Keratinocyte (primary cell): ENCODE results near the gene ZBTB11. TPM values are rescaled to one million over a fixed set of nuclear protein-coding genes. Genes with fewer than 3 reads are reported as not detected.
"Not testable (repeated sequence)": the region's sequence is repeated elsewhere in the genome, so short reads cannot be mapped to it uniquely, and the experiment has no call there.

ENCODE experiments used
- DNase-seq: peaks from one replicate; pipeline ENCODE4 v3.0.0-alpha.2; 2011; ENCODE audit warnings: low read depth, missing footprints, low spot score
- FAIRE-seq: peaks from 2 replicates; lab custom pipeline; 2011; peaks lifted over from hg19 to GRCh38; lab: Jason Lieb, UNC
- H2AFZ ChIP-seq: 2 replicates; pipeline ENCODE4 v1.6.0; 2012; ENCODE audit warnings: low read length, control low read depth, inconsistent platforms; ENCODE audit not compliant: control insufficient read depth
- H3K27ac ChIP-seq: 2 replicates; pipeline ENCODE4 v1.5.1; 2011; ENCODE audit warnings: low read length; ENCODE audit not compliant: control insufficient read depth, insufficient read depth
- H3K27me3 ChIP-seq: 3 replicates; pipeline ENCODE4 v1.6.0; 2011; ENCODE audit warnings: low read length; ENCODE audit not compliant: control insufficient read depth, insufficient read depth; ENCODE audit errors: extremely low read depth
- H3K36me3 ChIP-seq, 2 experiments: 2 replicates in 1 of 2; 3 replicates in 1 of 2; pipeline ENCODE4 v1.5.1; 2011; ENCODE audit warnings: low read length in 2 of 2, mild to moderate bottlenecking in 1 of 2; ENCODE audit not compliant: control insufficient read depth in 2 of 2, insufficient read depth in 2 of 2; ENCODE audit errors: extremely low read depth in 1 of 2
- H3K4me1 ChIP-seq: 3 replicates; pipeline ENCODE4 v1.5.1; 2011; ENCODE audit warnings: low read length; ENCODE audit not compliant: control insufficient read depth, insufficient read depth; ENCODE audit errors: extremely low read depth
- H3K4me2 ChIP-seq: 3 replicates; pipeline ENCODE4 v1.6.0; 2011; ENCODE audit warnings: low read depth, low read length; ENCODE audit not compliant: control insufficient read depth, insufficient read depth; ENCODE audit errors: extremely low read depth
- H3K4me3 ChIP-seq, 3 experiments: fragments of 200-600 bp in 1 of 3; sonication (generic) in 1 of 3; 2 replicates in 2 of 3; 3 replicates in 1 of 3; pipeline ENCODE4 v1.5.1; 2011 to 2016; ENCODE audit warnings: low read length in 3 of 3, mild to moderate bottlenecking in 3 of 3, control low read depth in 2 of 3, inconsistent platforms in 1 of 3, low read depth in 1 of 3, mixed read lengths in 1 of 3, mixed run types in 1 of 3, moderate library complexity in 1 of 3; ENCODE audit not compliant: control insufficient read depth in 2 of 3, insufficient read depth in 2 of 3; ENCODE audit errors: extremely low read depth in 1 of 3
- H3K79me2 ChIP-seq: 2 replicates; pipeline ENCODE4 v1.6.0; 2012; ENCODE audit warnings: low read length; ENCODE audit not compliant: control insufficient read depth, insufficient read depth
- H3K9ac ChIP-seq: 3 replicates; pipeline ENCODE4 v1.6.0; 2011; ENCODE audit warnings: low read length; ENCODE audit not compliant: control insufficient read depth, insufficient read depth; ENCODE audit errors: extremely low read depth
- H3K9me1 ChIP-seq: 3 replicates; pipeline ENCODE4 v1.6.0; 2011; ENCODE audit warnings: low read length; ENCODE audit not compliant: control insufficient read depth, insufficient read depth; ENCODE audit errors: extremely low read depth
- H3K9me3 ChIP-seq: 2 replicates; pipeline ENCODE4 v1.5.1; 2012; ENCODE audit warnings: low read depth, low read length; ENCODE audit not compliant: control insufficient read depth
- H4K20me1 ChIP-seq: 3 replicates; pipeline ENCODE4 v1.6.0; 2011; ENCODE audit warnings: low read length; ENCODE audit not compliant: control insufficient read depth, insufficient read depth; ENCODE audit errors: extremely low read depth
- CTCF ChIP-seq, 3 experiments: IDR thresholded peaks in 1 of 3; conservative IDR thresholded peaks in 1 of 3; optimal IDR thresholded peaks in 1 of 3; 2 replicates in 2 of 3; 3 replicates in 1 of 3; pipeline versions ENCODE3 to v1.5.1; 2011; ENCODE audit warnings: low read length in 3 of 3, mild to moderate bottlenecking in 3 of 3, moderate library complexity in 2 of 3, control low read depth in 1 of 3, inconsistent platforms in 1 of 3; ENCODE audit not compliant: insufficient read depth in 2 of 3; ENCODE audit errors: extremely low read depth in 1 of 3
- EZH2 ChIP-seq: IDR thresholded peaks from one replicate; pipeline ENCODE4 v1.6.1; 2012; ENCODE audit warnings: inconsistent platforms, mild to moderate bottlenecking, low read length, moderate library complexity
- dilution Hi-C: fragments of 300-500 bp; cut with MboI; formaldehyde crosslinking; loops from one replicate; pipeline ENCODE4 v1.7.0; 2020; ENCODE audit warnings: low sequenced_read_pairs; ENCODE audit not compliant: extremely low pct_ligation_motif_present
- polyA plus RNA-seq, 5 experiments: library from polyadenylated mRNA; depleted of rRNA in 3 of 5; stranded (reverse) in 3 of 5; stranded (forward) in 1 of 5; unstranded in 1 of 5; fragments of >200 nt; gene quantifications; 1 replicate in 1 of 5; 2 replicates in 3 of 5; 3 replicates in 1 of 5; pipeline versions ENCODE4 v1.2.1 to v1.2.3, GENCODE V29; 2011 to 2012; ENCODE audit warnings: missing spikeins in 2 of 5, low read depth in 1 of 5, low replicate concordance in 1 of 5

Gene ZBTB11
- polyA plus RNA-seq, 1 donor (not counting 4 experiments of a cell fraction or from before 2014, with no cell fraction given), result 19.7 TPM

- Histone ChIP-seq H3K79me2 (no peaks in the 10 kb centered on the region), H3K36me3 (no peaks in the 10 kb centered on the region), H3K9ac (no peak overlapping the region), H3K9me1 (no peaks in the 10 kb centered on the region), H2AFZ (no peak overlapping the region), H3K4me1 (no peaks in the 10 kb centered on the region), H3K27ac (no peak overlapping the region), H3K4me3 (no peak overlapping the region), H3K9me3 (no peaks in the 10 kb centered on the region), H4K20me1 (no peaks in the 10 kb centered on the region), H3K27me3 (no peaks in the 10 kb centered on the region), H3K4me2 (no peak overlapping the region)
- FAIRE-seq (no peak), DNase-seq (no peak)
- TF ChIP-seq EZH2 (no peak), CTCF (optimal IDR thresholded peaks at IDR 0.05 in 1 of 3, IDR thresholded peaks at IDR 0.05 in 1 of 3, conservative IDR thresholded peaks at IDR 0.05 in 1 of 3; ENCODE audit: extremely low read depth in 1 of 3, insufficient read depth in 2 of 3, low read length in 3 of 3) (no peak)
- dilution Hi-C loops, result no loop called here
Observed at GRCh38 chr3:101611023-101611422, 65.9 kb downstream of the ZBTB11 start.

- DNase-seq, H3K9me1 ChIP-seq, H3K4me3 ChIP-seq, H3K27ac ChIP-seq, H3K9me3 ChIP-seq, H4K20me1 ChIP-seq, FAIRE-seq, H3K27me3 ChIP-seq, H3K79me2 ChIP-seq, H3K9ac ChIP-seq, dilution Hi-C loops, H3K4me2 ChIP-seq, H3K36me3 ChIP-seq, H2AFZ ChIP-seq: not testable (repeated sequence)
- H3K4me1 ChIP-seq, result peaks cover 11% of the 10 kb centered on the region
Observed at GRCh38 chr3:101605398-101605797, 71.5 kb downstream of the ZBTB11 start.

GRCh38 chr3:101603184-101603583 lies 73.7 kb downstream of the ZBTB11 start:
- no peak overlapping the region for H3K9ac ChIP-seq
- no peaks in the 10 kb centered on the region for H3K9me1 ChIP-seq
- no peak overlapping the region for H2AFZ ChIP-seq
- peaks cover 11% of the 10 kb centered on the region for H3K4me1 ChIP-seq
- FAIRE-seq (no peak), DNase-seq (no peak)
- H3K36me3 ChIP-seq, result no peaks in the 10 kb centered on the region
- peak overlapping the region; percentile 78 for H3K27ac ChIP-seq
- H3K4me3 ChIP-seq, result no peak overlapping the region
- no peaks in the 10 kb centered on the region for H3K79me2 ChIP-seq
- H3K27me3 ChIP-seq, result no peaks in the 10 kb centered on the region
- no peaks in the 10 kb centered on the region for H4K20me1 ChIP-seq
- dilution Hi-C loops, result no loop called here
- TF ChIP-seq CTCF (optimal IDR thresholded peaks at IDR 0.05 in 1 of 3, IDR thresholded peaks at IDR 0.05 in 1 of 3, conservative IDR thresholded peaks at IDR 0.05 in 1 of 3; ENCODE audit: extremely low read depth in 1 of 3, insufficient read depth in 2 of 3, low read length in 3 of 3), result no peak
- no peak overlapping the region for H3K4me2 ChIP-seq
- H3K9me3 ChIP-seq, result no peaks in the 10 kb centered on the region
